Upper lobe of right lung (tissue), 1 donor: ENCODE results near the gene SCN10A. TPM values are rescaled to one million over a fixed set of nuclear protein-coding genes. Genes with fewer than 3 reads are reported as not detected.

ENCODE experiments used
- ATAC-seq: fragments of 200-7000 bp; cut with Tn5 transposase; one replicate; pipeline ENCODE4 v1.9.1; 2020; ENCODE audit warnings: mild to moderate bottlenecking, moderate library complexity
- DNase-seq: peaks from one replicate; pipeline ENCODE4 v3.0.0-alpha.2; 2020
- H3K27ac ChIP-seq: fragments of 200-600 bp; one replicate; pipeline ENCODE4 v1.8.0; 2022
- H3K27me3 ChIP-seq: fragments of 200-600 bp; one replicate; pipeline ENCODE4 v1.8.0; 2022; ENCODE audit warnings: mild to moderate bottlenecking
- H3K36me3 ChIP-seq: fragments of 200-600 bp; one replicate; pipeline ENCODE4 v1.8.0; 2022
- H3K4me1 ChIP-seq: fragments of 200-600 bp; one replicate; pipeline ENCODE4 v1.8.0; 2022
- H3K4me3 ChIP-seq: fragments of 200-600 bp; one replicate; pipeline ENCODE4 v1.8.0; 2022; ENCODE audit warnings: mild to moderate bottlenecking
- H3K9me3 ChIP-seq: fragments of 200-600 bp; one replicate; pipeline ENCODE4 v1.8.0; 2022
- intact Hi-C: fragments of 100-400 bp; cut with DNase I; formaldehyde crosslinking; loops from one replicate; pipeline ENCODE4 v1.11.0; 2022
- total RNA-seq: library from RNA; stranded (reverse); fragmentation: NEBNext Ultra II Directional; extraction: Animal tissue kit (Norgen Biotek cat#: 25700); gene quantifications from one replicate; pipeline ENCODE4 v1.2.1, GENCODE V29; 2021
- TF ChIP-seq, protein P1 (sequence below): fragments of 200-600 bp; IDR thresholded peaks from one replicate; pipeline ENCODE4 v1.8.0; 2022; ENCODE audit warnings: antibody characterized with exemption
- donor health status: DM: no; HTN: yes; CAD: no; lungs with severe emphysema.

Gene SCN10A
- total RNA-seq, 1 donor from 2014 or later, result not detected

DNA sequence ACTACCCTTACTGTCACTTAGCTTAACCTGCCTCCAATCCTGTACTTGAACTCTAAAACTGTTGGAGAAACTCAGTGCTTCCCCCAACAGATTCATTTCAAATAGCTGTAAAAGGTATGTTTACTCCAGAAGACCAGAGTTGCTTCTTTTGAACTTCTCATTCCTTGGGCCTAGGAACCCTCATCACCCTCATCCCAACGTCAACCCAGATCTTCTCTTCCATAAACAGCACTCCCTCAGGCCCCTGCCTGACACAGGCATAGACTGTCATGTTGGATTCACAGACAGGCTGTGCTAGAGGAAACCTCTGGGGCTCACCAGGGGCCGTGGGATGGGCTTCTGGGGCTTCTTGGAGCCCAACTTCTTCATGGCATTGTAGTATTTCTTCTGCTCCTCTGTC lies 109.1 kb downstream of the SCN10A start:
- Histone ChIP-seq H3K27me3 (no peaks in the 10 kb centered on the region), H3K36me3 (no peaks in the 10 kb centered on the region), H3K27ac (no peak overlapping the region), H3K9me3 (no peaks in the 10 kb centered on the region), H3K4me1 (no peaks in the 10 kb centered on the region), H3K4me3 (no peak overlapping the region)
- no peak for DNase-seq
- intact Hi-C loops, result no loop called here
- no peak for ATAC-seq
- TF ChIP-seq, protein P1, sequence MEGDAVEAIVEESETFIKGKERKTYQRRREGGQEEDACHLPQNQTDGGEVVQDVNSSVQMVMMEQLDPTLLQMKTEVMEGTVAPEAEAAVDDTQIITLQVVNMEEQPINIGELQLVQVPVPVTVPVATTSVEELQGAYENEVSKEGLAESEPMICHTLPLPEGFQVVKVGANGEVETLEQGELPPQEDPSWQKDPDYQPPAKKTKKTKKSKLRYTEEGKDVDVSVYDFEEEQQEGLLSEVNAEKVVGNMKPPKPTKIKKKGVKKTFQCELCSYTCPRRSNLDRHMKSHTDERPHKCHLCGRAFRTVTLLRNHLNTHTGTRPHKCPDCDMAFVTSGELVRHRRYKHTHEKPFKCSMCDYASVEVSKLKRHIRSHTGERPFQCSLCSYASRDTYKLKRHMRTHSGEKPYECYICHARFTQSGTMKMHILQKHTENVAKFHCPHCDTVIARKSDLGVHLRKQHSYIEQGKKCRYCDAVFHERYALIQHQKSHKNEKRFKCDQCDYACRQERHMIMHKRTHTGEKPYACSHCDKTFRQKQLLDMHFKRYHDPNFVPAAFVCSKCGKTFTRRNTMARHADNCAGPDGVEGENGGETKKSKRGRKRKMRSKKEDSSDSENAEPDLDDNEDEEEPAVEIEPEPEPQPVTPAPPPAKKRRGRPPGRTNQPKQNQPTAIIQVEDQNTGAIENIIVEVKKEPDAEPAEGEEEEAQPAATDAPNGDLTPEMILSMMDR, result no peak

DNA sequence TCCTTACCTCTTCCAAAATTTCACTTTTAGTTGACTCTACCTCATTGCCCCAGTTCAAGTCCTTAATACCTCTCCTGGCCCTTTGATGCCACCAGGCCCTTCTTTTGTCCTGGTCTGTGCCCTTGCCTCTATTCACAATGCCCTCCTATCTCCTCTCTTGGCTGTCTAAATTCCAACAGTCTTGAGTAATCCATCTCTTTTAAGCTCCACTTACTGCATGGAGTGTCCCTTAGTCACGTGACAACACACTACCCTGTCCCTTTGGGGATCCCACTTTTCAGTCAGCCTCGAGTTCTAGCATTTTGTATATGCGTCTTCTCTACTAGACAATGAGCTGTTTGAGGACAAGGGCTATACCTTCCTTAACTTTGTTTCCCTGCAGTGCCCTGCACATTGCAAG lies 113.8 kb downstream of the SCN10A start:
- Histone ChIP-seq H3K4me3 (no peak overlapping the region), H3K4me1 (no peaks in the 10 kb centered on the region), H3K36me3 (no peaks in the 10 kb centered on the region), H3K9me3 (no peaks in the 10 kb centered on the region), H3K27me3 (no peaks in the 10 kb centered on the region), H3K27ac (no peak overlapping the region)
- TF ChIP-seq, protein P1, result no peak
- DNase-seq (no peak), ATAC-seq (no peak)
- intact Hi-C loops, result no loop called here

DNA sequence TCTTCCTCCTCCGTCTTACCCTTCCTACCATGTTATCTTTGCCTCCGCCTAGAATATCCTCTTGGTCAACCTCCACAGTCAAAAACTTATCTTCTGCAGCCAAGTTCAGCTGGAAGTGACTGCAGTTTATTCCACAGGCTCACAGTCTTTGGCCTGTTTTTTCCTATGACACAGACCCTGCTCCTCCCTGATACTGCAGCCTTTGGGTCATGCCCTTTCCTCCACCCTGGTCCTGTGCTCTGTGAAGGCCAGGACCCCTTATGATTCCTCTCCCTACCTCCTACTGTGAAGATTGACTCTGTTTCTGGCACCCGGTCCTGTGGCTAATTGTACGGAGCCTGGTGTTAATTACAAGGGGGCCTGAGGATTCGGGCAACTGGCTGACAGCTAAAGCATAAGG lies 117.3 kb downstream of the SCN10A start:
- no peaks in the 10 kb centered on the region for H3K36me3 ChIP-seq
- H3K27me3 ChIP-seq, result no peaks in the 10 kb centered on the region
- H3K27ac ChIP-seq, result no peak overlapping the region
- intact Hi-C loops, result no loop called here
- no peak for ATAC-seq
- no peaks in the 10 kb centered on the region for H3K4me1 ChIP-seq
- no peak overlapping the region for H3K4me3 ChIP-seq
- DNase-seq, result no peak
- TF ChIP-seq, protein P1, result no peak
- H3K9me3 ChIP-seq, result no peaks in the 10 kb centered on the region

DNA sequence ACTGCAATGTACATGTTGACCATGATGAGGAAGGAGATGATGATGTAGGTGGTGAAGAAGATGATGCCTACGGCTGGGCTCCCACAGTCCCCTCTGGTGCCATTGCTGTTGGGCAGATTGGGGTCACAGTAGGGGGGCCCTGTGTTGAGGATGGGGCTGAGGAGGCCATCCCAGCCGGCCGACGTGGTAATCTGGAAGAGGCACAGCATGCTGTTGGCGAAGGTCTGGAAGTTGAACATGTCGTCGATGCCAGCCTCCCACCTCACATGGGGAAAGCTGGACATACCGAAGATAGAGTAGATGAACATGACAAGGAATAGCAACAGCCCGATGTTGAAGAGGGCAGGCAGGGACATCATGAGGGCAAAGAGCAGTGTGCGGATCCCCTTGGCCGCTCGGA lies 118.0 kb downstream of the SCN10A start:
- Histone ChIP-seq H3K4me3 (no peak overlapping the region), H3K4me1 (no peaks in the 10 kb centered on the region), H3K27ac (no peak overlapping the region), H3K36me3 (no peaks in the 10 kb centered on the region), H3K9me3 (no peaks in the 10 kb centered on the region), H3K27me3 (no peaks in the 10 kb centered on the region)
- ATAC-seq (no peak), DNase-seq (no peak)
- intact Hi-C loops, result no loop called here
- TF ChIP-seq, protein P1, result no peak

DNA sequence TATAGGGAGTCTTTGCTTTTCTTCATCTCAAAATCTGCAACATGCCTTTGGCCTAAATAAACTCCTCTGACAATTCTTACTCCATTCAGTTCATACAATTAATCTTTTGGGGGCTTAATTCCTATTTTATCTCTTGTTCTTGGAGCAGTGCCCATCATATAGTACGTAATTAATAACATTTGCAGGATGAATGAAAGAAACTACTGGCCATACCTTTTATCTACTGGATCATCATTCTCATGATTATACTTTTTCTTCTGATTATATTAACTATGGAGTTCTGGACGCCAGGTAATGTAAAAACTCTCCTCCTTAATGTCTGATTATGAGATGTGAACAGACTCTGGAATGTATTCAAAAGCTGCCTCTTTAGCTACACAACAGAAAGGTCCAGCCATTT lies 120.0 kb downstream of the SCN10A start:
- Histone ChIP-seq H3K27me3 (no peaks in the 10 kb centered on the region), H3K4me3 (no peak overlapping the region), H3K27ac (no peak overlapping the region), H3K9me3 (no peaks in the 10 kb centered on the region), H3K4me1 (no peaks in the 10 kb centered on the region), H3K36me3 (no peaks in the 10 kb centered on the region)
- no peak for ATAC-seq
- DNase-seq, result no peak
- TF ChIP-seq, protein P1, result no peak
- intact Hi-C loops, result no loop called here

DNA sequence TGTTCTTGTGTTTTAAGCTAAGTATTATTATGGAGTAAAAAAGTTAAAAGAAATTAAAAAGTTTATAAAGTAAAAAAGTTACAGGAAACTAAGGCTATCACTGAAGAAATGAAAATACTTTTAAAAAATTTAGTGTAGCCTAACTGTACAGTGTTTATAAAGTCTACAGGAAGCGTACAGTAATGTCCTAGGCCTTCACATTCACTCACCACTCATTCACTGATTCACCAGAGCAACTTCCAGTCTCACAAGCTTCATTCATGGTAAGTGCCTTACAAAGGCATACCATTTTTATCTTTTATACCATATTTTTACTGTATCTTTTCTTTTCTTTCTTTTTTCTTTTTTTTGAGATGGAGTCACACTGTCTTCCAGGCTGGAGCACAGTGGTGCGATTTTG lies 125.8 kb downstream of the SCN10A start:
- Histone ChIP-seq H3K27ac (no peak overlapping the region), H3K4me1 (no peaks in the 10 kb centered on the region), H3K4me3 (no peak overlapping the region), H3K27me3 (no peaks in the 10 kb centered on the region), H3K9me3 (no peaks in the 10 kb centered on the region), H3K36me3 (no peaks in the 10 kb centered on the region)
- DNase-seq, result no peak
- TF ChIP-seq, protein P1, result no peak
- no peak for ATAC-seq
- intact Hi-C loops, result no loop called here
